Activated CD4-positive, alpha-beta T cell treated with anti-CD3 and anti-CD28 coated beads for 4 hours (primary cell): ENCODE measurements around the gene TAS2R7.
"Not testable (repeated sequence)": the region's sequence is repeated elsewhere in the genome, so short reads cannot be mapped to it uniquely, and the experiment has no call there.

Experiments
- DNase-seq, 2 donors: peaks; one replicate each; pipeline ENCODE4 v3.0.0-alpha.2; 2020

The TAS2R7 gene, protein sequence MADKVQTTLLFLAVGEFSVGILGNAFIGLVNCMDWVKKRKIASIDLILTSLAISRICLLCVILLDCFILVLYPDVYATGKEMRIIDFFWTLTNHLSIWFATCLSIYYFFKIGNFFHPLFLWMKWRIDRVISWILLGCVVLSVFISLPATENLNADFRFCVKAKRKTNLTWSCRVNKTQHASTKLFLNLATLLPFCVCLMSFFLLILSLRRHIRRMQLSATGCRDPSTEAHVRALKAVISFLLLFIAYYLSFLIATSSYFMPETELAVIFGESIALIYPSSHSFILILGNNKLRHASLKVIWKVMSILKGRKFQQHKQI

DNA sequence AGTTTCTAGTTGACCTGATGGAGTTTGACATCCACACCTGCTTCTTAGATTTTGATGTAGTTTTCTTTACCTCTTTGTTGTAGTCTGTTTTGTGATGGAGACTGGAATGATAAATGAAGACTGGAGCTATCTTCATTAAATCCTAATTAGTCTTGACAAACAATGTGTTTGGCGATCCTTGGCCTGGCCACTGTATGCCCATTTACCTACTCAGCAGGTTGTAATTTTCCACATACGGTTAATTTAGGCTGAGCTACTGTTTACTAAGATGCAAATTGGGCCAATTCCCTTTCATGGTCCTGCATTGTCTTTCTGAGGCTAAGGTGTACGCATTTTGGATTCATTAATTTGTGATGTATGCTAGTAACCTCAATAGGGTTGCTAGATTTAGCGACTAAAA lies at the start of gene TAS2R7:
Gene TAS2R7, minus strand, starts transcription at position 41 of the 400 bp plus-strand sequence. CDS start 57 bp downstream, outside the sequence.
- DNase-seq = no peak

DNA sequence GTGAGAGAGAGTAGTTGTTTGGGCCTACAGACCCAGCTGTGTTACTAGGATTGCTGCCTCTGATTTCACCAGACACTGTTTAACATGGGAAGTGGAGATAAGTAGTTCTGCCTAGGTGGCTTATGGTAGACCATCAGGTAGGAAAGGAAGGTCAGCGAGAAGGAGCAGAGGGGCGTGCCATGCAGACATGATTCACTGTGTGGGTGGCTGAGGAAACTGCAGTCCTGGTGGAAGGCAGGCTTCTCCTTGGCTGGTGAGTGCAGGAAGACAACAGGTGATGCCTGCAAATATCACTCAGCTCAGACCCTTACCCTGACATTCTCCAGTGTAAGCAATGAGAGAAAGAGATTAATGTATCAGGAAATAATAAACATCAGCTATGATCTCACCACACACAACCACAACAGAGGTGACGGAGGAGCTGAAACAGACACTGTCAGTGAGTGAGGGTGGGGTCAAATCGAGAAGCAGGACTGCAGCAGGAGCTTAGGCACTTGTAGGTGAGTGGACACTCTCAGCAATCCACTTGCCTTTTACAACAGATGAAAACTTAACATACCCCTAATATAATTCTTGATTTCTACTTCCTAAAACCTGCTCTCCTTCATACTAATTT lies 48.9 kb upstream of the TAS2R7 start:
- DNase-seq = no peak

DNA sequence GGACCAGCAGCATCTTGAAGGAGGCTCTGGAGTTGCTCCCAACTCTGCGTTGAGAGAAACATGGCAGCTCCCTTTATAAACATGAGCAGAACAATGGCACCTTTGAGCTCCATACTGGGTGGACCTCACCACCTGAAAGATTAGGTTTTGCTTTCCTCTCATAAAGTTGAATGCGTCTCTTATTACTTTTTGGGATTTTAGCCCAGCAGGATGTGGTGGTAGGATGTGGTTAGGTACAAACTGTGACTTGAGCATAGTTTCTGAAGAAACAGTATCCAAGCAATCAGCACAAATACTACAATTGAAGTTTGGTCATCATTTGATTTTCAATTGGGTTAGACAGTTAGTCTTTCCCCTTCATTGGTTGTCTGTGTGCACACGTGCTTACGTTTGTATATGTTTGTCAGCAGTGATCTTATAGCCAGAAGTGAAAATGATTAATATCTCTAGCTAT lies 47.0 kb upstream of the TAS2R7 start, which contains the start of gene PRR4:
Gene PRR4, minus strand, starts transcription at position 51 of the 454 bp plus-strand sequence. Its CDS starts 38 bp downstream, at position 13.
- no peak for DNase-seq

DNA sequence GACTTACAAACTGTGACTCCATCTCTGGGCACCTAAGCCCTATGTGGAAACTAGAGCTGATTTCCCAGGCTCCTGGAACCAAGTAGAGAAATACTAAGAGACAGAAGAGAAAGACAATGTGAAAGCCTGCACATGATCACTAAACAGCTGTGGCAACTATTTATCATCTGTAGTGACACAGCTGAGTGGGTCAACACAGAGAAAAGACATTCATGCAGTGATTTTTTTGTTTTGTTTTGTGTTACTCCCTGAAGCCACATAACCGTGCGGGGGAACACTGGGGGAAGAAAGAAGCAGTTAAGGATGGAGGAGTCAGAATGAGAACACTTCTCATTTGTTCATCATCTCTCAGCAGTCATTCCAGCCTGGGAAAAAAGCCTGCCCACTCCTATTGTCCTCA lies 45.3 kb upstream of the TAS2R7 start:
- no peak for DNase-seq

DNA sequence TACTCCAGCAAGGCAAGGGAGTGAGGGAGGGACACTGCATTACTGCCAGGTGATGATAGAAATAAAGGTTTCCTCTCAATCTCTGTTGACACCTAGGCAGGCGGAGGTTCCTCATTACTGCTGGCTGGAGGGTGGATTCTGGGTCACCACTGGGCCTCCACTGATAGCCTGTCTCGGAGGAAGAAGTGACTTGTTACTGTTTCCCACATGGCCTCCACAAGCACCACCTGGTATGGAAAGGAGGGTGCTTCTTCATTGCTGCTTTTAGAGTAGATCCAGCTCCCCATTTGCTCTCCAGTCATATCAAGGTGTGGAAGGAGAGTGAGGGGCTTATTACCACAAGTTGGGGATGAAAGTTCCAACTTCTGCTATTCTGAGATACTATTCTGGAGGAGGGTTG lies 40.4 kb upstream of the TAS2R7 start:
- no peak for DNase-seq

DNA sequence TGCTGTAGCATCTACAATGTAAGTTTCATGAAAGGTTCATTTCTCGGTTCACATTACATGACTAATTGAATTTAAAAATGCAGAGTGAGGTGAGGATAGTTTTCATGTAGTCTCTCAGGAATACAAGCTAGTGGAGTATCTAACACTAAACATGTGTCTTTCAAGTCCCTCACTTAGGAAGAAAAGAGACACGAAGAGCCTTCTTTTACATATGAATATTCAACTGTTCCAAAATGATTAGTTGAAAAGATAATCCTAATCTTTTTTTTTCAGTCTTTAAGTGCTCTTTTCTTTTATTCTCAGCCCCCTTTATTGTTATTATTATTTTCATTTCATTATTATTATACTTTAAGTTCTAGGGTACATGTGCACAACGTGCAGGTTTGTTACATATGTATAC lies 36.0 kb upstream of the TAS2R7 start:
- no peak for DNase-seq

DNA sequence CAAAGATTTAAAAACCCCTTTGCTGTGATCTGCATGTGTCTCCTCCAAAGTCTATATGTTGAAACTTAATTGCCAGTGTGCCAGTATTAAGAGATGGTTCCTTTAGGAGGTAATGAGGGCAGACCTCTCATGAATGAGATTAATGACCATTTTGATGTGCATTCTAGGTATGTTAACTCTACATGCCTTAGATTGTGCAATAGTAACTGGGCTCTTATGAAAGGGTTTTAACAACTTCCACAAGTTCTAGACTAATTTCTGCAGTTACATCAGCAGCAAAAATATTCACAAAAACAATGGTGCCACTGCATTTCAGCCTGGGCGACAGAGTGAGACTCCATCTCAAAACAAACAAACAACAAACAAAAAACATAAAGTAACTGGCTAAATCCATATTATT lies 27.6 kb upstream of the TAS2R7 start:
- DNase-seq = no peak

DNA sequence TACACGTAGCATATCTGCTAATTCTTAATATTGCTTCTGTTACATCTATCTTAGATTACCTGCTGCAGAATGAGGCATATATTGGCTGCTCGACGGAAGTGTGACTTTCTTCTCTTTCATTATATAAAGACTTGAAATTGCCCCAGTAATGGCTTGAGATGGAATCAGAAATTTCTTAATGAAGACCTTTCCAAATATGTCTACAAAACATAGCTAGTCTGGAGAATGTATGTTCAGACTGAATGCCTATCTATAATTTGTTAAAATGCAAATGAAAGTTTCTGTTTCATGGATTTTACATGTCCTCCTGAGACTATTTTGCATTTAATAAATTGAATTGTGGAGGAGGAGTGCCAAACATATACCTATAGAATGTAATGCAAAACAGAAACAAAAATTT lies 23.8 kb upstream of the TAS2R7 start, which contains the start of gene TAS2R10:
Gene TAS2R10, minus strand, starts transcription at position 101 of the 400 bp plus-strand sequence. Its CDS starts 89 bp downstream, at position 12.
- DNase-seq = no peak

DNA sequence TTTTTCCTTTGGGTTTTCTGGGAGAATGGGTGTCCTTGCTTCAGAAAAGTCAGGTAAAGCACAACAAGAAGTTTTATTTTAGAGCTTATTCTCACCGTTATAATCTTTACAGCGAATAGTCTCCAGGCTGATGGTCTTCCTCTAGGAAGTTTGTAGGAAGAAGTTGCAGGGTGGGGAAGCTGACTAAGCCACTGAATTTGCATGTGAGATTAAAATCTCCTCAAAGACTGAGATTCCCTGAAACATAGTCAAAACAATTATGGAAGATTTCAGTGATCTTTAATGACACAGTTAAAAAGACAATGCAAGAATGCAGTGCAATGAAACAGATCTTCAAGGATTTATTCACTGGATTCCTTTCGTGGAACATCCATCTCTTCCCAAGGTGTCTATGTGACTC lies 22.5 kb upstream of the TAS2R7 start:
- DNase-seq = no peak

DNA sequence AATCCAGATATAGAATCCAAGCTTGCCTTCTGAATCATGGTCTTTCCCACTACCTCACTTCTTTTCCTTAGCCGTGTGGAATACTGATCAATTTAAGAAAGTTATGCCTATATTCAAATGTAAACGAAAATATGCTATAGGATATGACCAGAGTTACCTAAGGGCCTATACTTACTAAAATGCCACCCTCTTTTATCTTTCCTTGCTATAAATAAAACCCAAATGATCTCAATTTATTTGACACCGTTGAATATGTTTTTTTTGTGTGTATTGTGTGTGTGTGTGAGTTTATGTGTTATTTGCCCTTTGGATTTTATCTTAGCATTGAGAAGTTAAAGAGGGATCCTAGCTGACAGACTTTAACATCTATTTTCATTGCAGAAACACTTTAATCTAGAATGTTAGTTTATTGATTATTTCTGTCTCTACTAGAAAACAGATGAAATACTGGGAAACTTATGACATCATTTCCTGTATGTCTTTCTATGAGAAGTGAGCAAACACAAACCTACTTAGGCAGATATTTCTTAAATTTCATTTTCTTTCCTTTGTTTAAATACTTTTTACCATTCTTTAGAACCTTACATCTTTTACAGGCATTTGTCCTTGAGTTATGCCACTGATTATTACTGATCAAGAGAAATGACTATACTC lies 9.6 kb upstream of the TAS2R7 start:
- no peak for DNase-seq

DNA sequence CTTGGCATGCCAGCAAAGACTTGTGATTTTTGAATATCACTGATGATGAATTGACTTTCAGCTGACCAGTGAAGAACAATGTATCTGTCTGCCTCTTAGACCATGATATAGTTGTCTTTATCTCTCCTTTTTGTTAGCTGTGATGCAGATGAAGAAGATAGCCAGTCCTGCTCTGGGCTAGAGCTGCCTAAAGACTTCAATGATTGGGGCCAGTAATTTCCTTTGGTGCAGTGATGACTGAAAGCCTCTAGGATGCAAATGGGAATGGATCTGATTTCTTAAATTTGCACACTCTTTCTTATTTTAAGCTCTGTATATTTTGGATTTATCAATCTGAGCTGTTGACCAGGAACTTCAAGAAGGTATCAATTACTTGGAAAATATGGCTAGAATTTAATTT lies 7.6 kb upstream of the TAS2R7 start, which contains the start of gene TAS2R9:
Gene TAS2R9, minus strand, starts transcription at position 101 of the 400 bp plus-strand sequence. Its CDS starts 93 bp downstream, at position 8.
- DNase-seq = no peak

DNA sequence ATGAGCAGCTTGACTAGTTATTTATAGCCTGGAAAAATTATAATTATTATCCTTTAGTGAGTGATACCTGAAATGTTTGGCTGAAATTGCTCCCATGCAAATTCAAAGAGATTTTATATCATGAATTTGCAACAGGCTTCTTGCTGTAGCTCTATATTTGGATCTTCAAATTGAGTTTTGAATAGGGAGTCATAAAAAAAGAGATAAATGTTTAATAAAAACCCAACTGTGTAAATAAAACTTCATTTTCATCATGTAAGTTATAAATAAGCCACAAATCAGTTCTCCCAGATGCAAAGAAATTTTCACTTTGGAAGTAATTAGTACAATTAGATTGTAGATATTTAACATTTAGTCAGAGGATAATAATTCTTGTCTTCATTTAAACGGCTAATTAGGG lies 4.8 kb upstream of the TAS2R7 start, which contains the start of gene TAS2R8:
Gene TAS2R8, minus strand, starts transcription at position 101 of the 400 bp plus-strand sequence. CDS start 306 bp downstream, outside the sequence.
- no peak for DNase-seq

DNA sequence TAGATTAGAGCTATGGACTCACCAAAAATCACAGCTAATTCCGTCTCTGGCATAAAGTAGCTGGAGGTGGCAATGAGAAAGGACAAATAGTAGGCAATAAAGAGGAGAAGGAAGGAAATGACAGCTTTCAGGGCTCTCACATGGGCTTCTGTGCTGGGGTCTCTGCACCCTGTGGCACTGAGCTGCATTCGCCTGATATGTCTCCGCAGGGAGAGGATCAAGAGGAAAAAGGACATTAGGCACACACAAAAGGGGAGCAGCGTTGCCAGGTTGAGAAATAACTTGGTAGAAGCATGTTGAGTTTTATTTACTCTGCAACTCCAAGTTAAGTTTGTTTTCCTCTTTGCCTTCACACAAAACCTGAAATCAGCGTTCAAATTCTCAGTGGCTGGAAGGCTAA lies 686 bp downstream of the TAS2R7 start:
- DNase-seq = no peak

DNA sequence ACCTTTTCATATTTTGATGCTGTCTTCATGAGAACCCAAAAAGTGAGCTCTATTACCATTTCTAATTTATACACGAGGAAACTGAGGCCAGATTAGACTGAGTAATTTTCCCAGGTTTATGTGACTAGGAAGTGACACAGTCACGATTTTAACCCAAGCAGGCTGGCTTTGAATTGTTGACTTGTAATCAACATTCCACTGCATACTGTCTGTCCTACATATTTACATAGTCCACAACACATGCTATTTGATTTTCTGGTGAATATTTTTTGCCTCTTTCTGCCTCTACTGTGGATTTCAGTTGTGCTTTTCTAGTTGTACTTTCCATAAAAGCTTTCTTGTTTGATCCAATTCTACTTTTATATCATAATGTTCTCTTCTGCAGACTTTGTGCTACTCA lies 8.2 kb downstream of the TAS2R7 start:
- DNase-seq = no peak

DNA sequence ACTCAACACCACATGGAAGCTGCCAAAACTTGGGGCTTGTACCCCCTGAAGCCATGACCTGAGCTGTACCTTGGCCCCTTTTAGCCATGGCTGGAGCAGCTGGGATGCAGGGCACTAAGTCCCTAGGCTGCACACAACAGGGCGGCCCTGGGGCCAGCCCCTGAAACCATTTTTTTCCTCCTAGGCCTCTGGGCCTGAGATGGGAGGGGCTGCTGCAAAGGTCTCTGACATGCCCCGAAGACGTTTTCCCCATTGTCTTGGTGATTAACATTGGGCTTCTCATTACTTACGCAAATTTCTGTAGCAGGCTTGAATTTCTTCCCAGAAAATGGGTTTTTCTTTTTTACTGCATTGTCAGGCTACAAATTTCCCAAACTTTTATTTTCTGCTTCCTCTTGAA lies 10.7 kb downstream of the TAS2R7 start:
- DNase-seq = not testable (repeated sequence)

DNA sequence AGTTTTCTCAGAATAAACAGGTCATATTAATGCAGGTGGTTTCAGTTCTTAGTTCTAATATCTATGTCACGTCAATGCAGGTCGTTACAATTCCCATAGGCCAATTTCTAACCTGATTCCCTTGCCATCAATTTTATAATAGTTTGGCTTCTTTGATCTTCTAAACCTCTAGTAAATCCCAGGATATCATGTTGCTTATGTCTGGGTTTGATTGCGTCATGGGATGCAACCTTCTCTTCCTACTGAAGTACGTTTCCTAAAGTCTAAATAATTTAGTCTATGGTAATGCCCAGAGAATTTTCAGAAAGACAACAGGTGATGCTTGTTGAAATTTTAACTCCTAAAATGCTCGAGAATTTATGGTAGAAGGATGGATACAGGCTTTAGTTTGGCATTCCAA lies 19.2 kb downstream of the TAS2R7 start:
- no peak for DNase-seq

DNA sequence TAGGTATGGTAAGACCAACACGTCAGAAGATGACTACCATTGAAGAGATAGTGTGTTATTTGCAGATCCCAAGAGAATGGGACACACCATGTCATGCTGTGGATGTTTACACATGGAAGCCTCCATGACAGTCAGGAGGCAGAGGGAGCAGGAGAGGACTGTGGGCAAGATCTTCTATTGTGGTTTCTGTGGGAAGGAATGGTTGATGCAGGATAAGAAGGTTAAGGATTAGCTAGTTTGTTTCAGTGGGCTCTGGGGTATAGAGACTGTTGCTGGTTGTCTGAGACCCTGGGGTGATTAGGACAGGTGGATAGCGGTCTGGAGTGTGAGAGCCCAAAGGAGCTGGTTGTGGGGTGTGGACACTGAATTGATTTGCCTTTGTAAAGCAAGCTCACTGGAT lies 23.3 kb downstream of the TAS2R7 start:
- DNase-seq = no peak

DNA sequence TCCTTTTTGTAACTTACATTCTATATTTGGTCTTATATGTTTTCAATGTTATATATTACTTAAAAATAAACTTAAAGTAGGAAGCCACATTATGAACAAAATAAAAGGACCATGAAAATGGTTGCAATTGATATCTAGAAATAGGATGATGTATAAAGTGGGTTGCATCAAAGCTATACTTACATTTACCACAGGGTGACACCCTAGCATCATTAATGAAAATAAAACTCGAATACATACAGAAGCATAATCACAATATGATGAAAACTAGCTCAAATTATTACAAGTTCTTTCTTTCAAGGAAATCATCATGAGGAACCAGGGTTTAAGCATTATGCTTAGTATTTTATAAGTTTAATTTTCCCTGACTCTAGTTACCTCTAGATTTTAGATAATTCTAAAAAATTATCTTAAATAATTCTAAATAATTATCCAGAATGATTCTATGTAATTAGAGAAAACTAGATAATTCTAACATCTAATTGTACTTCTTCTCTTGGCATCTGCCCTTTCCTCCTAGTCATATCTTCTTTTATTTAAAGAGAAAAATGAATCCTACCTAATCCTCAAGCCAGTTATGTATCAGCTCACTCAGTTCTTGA lies 31.2 kb downstream of the TAS2R7 start:
- DNase-seq = no peak

DNA sequence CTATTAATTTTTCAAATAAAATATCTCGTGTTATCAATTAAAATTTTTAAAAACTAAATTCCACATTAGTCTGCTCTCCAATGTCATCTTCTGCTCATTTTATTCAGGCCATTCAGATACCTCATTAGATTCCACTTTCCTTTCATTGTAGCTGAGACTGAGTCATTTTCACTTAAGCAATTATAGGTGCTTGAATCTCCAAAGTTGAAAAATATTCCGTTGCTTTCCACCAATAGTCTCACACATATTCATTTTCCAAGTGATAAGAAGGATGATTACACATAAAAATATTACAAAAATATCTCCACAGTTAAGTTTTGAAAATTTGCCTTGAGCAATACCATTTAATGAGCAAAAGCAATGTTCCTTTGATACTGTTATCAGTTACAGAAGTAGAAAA lies 42.8 kb downstream of the TAS2R7 start:
- DNase-seq = no peak

DNA sequence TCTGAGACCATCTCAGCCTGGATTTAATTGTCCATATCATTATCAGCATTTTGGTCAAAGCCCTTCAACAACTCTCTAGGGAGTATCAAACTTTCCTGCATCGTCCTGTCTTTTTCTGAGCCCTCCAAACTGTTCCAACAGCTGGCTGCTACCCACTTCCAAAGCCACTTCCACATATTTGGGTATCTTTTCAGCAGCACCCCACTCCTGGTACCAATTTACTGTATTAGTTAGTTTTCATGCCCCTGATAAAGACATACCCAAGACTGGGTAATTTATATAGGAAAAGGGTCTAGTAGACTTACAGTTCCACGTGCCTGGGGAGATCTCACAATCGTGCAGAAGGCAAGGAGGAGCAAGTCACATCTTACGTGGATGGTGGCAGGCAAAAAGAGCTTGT lies 46.2 kb downstream of the TAS2R7 start:
- no peak for DNase-seq

DNA sequence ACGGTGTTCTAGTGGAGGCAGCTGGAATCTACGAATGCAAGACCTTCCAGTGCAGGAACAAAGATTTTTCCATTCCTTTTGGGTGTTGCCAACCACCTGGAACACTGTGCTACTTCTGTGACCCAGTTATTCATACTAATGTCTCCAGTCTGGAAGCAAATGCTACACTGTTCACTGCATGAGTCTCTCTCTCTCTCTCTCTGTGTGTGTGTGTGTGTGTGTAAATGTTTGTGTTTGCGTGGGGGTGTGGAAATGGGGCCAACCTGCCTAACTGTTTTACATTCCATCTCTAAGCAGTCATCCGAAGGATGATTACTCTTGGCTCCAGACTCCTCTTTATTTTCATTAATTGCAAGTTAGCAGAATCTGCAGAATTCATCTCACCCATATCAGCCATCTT lies 49.4 kb downstream of the TAS2R7 start:
- no peak for DNase-seq
